ENCODE measurements around the gene HTR6. TPM values are rescaled to one million over a fixed set of nuclear protein-coding genes. Genes with fewer than 3 reads are reported as not detected.

The HTR6 gene
- total RNA-seq, result not detected
- long read RNA-seq, partial matches to known transcripts, result 0 of 2 reads
- long read RNA-seq, other reads (novel, unspliced or antisense), result 2 of 2 reads

DNA sequence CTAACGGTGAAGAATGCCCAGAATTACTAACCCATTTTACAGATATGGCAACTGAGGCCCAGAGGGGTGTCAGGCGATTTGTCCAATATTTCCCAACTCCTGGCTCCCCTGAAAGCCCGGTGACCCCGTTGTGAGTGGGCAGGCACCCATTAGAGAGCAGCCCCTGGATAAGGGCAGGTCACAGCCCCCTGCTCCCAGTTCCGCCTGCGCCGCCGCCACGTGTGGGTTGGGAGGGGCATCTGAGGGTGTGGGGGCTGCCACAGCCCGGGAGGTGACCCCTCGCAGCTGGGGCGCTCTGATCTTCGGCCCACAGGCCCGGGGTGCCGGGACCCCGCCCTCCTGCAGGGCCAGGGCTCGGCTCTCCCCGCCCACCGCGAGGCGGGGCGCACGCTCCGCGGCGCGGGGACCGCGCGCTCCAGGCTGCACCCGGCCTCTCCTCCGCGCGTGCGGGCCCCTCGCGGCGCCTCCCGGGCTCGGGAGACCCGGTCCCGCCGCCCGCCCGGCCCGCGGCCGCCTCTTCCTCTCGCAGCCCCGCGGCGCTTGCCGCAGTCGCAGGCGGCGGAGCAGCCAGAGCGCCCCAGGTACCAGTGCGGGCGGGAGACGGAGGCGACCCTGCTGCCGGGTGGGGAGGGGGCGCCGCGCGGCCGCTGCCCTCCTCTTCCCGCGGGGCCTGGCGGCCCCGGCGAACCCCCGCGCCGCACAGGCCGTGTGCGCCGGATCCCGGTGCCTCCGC, at the start of gene HTR6:
Gene HTR6, plus strand, starts transcription at position 423 of the 733 bp plus-strand sequence. CDS start 879 bp downstream, outside the sequence.
- Histone ChIP-seq H3K9me3 (no peaks in the 10 kb centered on the region), H3K27ac (no peak within 1 kb of the TSS), H3K4me1 (no peaks in the 10 kb centered on the region), H3K36me3 (no peaks in the 10 kb centered on the region), H3K4me3 (peak within 1 kb of the TSS; percentile 11), H3K27me3 (ENCODE audit: low read depth) (peaks cover 53% of the 10 kb centered on the region)
- TF ChIP-seq, protein P1, sequence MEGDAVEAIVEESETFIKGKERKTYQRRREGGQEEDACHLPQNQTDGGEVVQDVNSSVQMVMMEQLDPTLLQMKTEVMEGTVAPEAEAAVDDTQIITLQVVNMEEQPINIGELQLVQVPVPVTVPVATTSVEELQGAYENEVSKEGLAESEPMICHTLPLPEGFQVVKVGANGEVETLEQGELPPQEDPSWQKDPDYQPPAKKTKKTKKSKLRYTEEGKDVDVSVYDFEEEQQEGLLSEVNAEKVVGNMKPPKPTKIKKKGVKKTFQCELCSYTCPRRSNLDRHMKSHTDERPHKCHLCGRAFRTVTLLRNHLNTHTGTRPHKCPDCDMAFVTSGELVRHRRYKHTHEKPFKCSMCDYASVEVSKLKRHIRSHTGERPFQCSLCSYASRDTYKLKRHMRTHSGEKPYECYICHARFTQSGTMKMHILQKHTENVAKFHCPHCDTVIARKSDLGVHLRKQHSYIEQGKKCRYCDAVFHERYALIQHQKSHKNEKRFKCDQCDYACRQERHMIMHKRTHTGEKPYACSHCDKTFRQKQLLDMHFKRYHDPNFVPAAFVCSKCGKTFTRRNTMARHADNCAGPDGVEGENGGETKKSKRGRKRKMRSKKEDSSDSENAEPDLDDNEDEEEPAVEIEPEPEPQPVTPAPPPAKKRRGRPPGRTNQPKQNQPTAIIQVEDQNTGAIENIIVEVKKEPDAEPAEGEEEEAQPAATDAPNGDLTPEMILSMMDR (IDR thresholded peaks at IDR 0.05), result no peak
- DNase-seq (no peak), ATAC-seq (no peak)
- intact Hi-C loops (cut with DNase I), result no loop called here

DNA sequence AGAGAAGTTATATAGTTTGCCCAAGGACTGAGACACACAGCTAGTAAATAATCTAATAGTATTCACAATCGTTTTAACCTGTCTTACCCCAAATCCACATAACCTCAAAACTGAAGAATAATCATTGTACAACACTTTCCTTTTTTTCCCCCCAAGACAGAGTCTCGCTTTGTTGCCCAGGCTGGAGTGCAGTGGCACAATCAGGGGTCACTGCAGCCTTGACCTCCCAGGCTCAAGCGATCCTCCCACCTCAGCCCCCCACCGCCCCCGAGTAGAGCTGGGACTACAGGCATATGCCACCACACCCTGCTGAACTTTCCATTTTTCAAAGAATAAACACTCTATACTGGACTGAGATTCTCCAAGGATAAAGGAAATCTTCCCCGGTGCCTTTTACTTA, 49.2 kb upstream of the HTR6 start:
- TF ChIP-seq, protein P1 (IDR thresholded peaks at IDR 0.05), result no peak
- Histone ChIP-seq H3K27ac (no peak overlapping the region), H3K4me1 (no peaks in the 10 kb centered on the region), H3K4me3 (no peak overlapping the region), H3K36me3 (peaks cover 17% of the 10 kb centered on the region), H3K9me3 (no peaks in the 10 kb centered on the region), H3K27me3 (ENCODE audit: low read depth) (no peaks in the 10 kb centered on the region)
- intact Hi-C loops (cut with DNase I), result no loop called here
- DNase-seq, result no peak
- no peak for ATAC-seq

DNA sequence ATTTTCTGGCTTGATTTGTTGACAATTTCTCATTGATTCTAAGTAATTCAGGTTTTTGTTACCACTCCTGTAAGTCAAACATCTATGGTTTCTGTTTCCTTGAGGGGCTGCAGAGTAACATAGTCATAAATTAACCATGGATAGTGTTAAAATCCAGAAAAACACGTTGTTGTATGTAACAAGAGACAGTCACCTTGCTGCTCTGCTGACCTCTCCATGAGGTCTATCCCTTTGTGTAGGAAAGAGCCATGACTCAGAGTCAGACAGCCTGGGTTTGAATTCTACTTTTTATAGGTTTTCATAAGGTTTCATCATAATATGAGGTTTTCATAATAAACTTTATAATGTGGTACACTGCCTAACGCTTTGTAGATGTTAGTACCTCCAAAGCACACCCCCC, 48.2 kb upstream of the HTR6 start:
- Histone ChIP-seq H3K9me3 (no peaks in the 10 kb centered on the region), H3K4me1 (no peaks in the 10 kb centered on the region), H3K36me3 (peaks cover 17% of the 10 kb centered on the region), H3K4me3 (no peak overlapping the region), H3K27me3 (ENCODE audit: low read depth) (no peaks in the 10 kb centered on the region), H3K27ac (no peak overlapping the region)
- intact Hi-C loops (cut with DNase I), result no loop called here
- TF ChIP-seq, protein P1 (IDR thresholded peaks at IDR 0.05), result no peak
- ATAC-seq (no peak), DNase-seq (no peak)

DNA sequence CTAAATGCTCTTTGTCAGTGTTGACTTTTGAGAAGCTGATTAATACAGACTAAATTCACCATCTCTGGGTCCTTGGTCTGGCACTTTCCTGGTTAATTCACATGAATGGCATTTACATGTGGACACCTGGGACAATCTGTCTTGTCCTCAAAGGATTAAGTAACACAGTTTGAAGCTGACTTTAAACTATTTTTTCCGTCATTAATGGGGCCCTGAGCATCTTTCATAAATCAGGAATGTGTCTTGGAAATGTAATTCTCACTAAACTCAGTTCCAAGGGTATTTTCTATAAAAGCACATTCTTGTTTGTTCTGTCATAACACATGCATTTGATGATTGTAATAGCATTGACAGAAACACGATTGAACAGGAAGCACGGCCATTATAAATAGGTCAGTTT, 47.3 kb upstream of the HTR6 start:
- ATAC-seq, result no peak

DNA sequence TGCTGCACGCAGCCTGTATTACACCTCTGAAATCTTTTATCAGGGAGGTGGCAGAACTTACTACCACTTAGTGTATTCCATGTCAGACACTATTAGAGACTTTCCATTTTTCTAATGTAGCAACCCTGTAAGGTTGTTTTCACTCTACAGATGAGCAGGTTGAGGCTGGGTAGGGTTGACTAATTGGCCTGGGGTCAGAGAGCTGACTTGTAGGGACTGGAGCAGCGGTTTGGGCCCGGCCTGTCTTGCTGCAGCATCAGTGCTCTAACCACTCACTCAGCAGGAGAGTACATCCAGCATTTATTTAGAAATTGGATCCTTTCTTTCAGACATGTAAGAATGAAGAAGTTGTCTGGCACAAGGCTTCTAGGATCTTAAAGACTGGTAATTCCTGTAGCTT, 46.2 kb upstream of the HTR6 start:
- intact Hi-C loops (cut with DNase I), result no loop called here
- no peak for DNase-seq
- no peak for ATAC-seq
- H3K27ac ChIP-seq, result no peak overlapping the region
- TF ChIP-seq, protein P1 (IDR thresholded peaks at IDR 0.05), result no peak
- no peaks in the 10 kb centered on the region for H3K27me3 ChIP-seq (ENCODE audit: low read depth)
- H3K4me3 ChIP-seq, result no peak overlapping the region
- no peaks in the 10 kb centered on the region for H3K9me3 ChIP-seq
- H3K36me3 ChIP-seq, result peaks cover 18% of the 10 kb centered on the region
- H3K4me1 ChIP-seq, result no peaks in the 10 kb centered on the region

More for the DNA sequence above, 47.3 kb upstream of the HTR6 start:
- Histone ChIP-seq H3K9me3 (no peaks in the 10 kb centered on the region), H3K4me3 (no peak overlapping the region), H3K36me3 (peaks cover 17% of the 10 kb centered on the region), H3K27me3 (ENCODE audit: low read depth) (no peaks in the 10 kb centered on the region), H3K4me1 (no peaks in the 10 kb centered on the region), H3K27ac (no peak overlapping the region)
- TF ChIP-seq, protein P1 (IDR thresholded peaks at IDR 0.05), result no peak
- no peak for DNase-seq
- intact Hi-C loops (cut with DNase I), result no loop called here

Measured in lower lobe of right lung (tissue), 2 donors.